HepG2 (cell line): ENCODE measurements around the gene XRCC1. TPM values are rescaled to one million over a fixed set of nuclear protein-coding genes. Genes with fewer than 3 reads are reported as not detected.

ENCODE experiments used
- ATAC-seq: fragments of 200-7000 bp; cut with Tn5 transposase; 3 replicates; pipeline ENCODE4 v1.9.1; 2020; ENCODE audit warnings: mild to moderate bottlenecking, moderate library complexity
- BruUV-seq: library from RNA; stranded (reverse); fragments of 400-500 nt; replicated peaks from 2 replicates; lab custom pipeline; 2021; lab: Mats Ljungman, UMichigan
- CTCF ChIA-PET: fragments of 300-600 bp; formaldehyde crosslinking; extraction: SDS; loops from one replicate; lab custom pipeline; 2021; ENCODE audit warnings: low total read pairs, inconsistent platforms, low intra/inter-chr PET ratio; lab: Yijun Ruan, JAX
- POLR2A ChIA-PET: fragments of 350-600 bp; sonication (Branson Sonifier 250); formaldehyde crosslinking; loops from one replicate; lab custom pipeline; 2020; ENCODE audit warnings: antibody characterized with exemption, inconsistent platforms; lab: Yijun Ruan, JAX
- DNase-seq: peaks from one replicate; pipeline ENCODE4 v3.0.0-alpha.2; 2015; ENCODE audit warnings: low spot score
- FAIRE-seq: peaks from 3 replicates; lab custom pipeline; 2011; peaks lifted over from hg19 to GRCh38; lab: Jason Lieb, UNC
- H2AFZ ChIP-seq: one replicate; pipeline ENCODE4 v1.6.1; 2011; ENCODE audit warnings: low read length, inconsistent platforms
- H3K27ac ChIP-seq: fragments of 300-600 bp; 3 replicates; pipeline ENCODE4 v1.8.0; 2011; ENCODE audit warnings: mixed run types, mild to moderate bottlenecking, mixed read lengths, low read length, inconsistent platforms; ENCODE audit not compliant: insufficient read depth; ENCODE audit errors: extremely low read length
- H3K27me3 ChIP-seq, 2 experiments: fragments of 200-600 bp in 1 of 2; 2 replicates in 1 of 2; 3 replicates in 1 of 2; pipeline versions ENCODE4 v1.6.0 to v1.8.0; 2011; ENCODE audit warnings: low read length in 2 of 2, mild to moderate bottlenecking in 2 of 2, moderate library complexity in 2 of 2, inconsistent platforms in 1 of 2; ENCODE audit not compliant: insufficient read depth in 2 of 2, control insufficient read depth in 1 of 2
- H3K36me3 ChIP-seq, 2 experiments: fragments of 200-600 bp in 1 of 2; replicated peaks in 1 of 2; 2 replicates in 1 of 2; 3 replicates in 1 of 2; pipeline versions ENCODE4 v1.5.1 to v1.8.0; 2011; ENCODE audit warnings: low read length in 2 of 2, inconsistent platforms in 1 of 2; ENCODE audit not compliant: insufficient read depth in 2 of 2, control insufficient read depth in 1 of 2
- H3K4me1 ChIP-seq: 2 replicates; pipeline ENCODE4 v1.5.1; 2012; ENCODE audit warnings: low read length, inconsistent platforms; ENCODE audit not compliant: insufficient read depth
- H3K4me2 ChIP-seq: 2 replicates; pipeline ENCODE4 v1.6.0; 2011; ENCODE audit warnings: low read depth, low read length, inconsistent platforms
- H3K4me3 ChIP-seq, 3 experiments: fragments of 200-600 bp in 1 of 3; sonication (generic), shearing (Covaris generic) in 1 of 3; replicated peaks in 1 of 3; 2 replicates each; pipeline ENCODE4 v1.5.1; 2011 to 2016; ENCODE audit warnings: low read length in 3 of 3, inconsistent platforms in 2 of 3, low read depth in 2 of 3, mild to moderate bottlenecking in 2 of 3, control low read depth in 1 of 3, mixed read lengths in 1 of 3; ENCODE audit not compliant: insufficient read depth in 1 of 3
- H3K79me2 ChIP-seq: one replicate; pipeline ENCODE4 v1.6.1; 2011; ENCODE audit warnings: low read length, inconsistent platforms; ENCODE audit not compliant: insufficient read depth
- H3K9ac ChIP-seq: 2 replicates; pipeline ENCODE4 v1.6.0; 2011; ENCODE audit warnings: mild to moderate bottlenecking, low read depth, low read length, inconsistent platforms; ENCODE audit not compliant: insufficient read depth
- H3K9me3 ChIP-seq: 2 replicates; pipeline ENCODE4 v1.5.1; 2012; ENCODE audit warnings: mild to moderate bottlenecking, low read length
- H4K20me1 ChIP-seq: 2 replicates; pipeline ENCODE4 v1.6.0; 2011; ENCODE audit warnings: inconsistent platforms, mild to moderate bottlenecking, low read length, moderate library complexity; ENCODE audit not compliant: insufficient read depth
- AGO1 ChIP-seq: fragments of 200-400 bp; formaldehyde crosslinking; IDR thresholded peaks from 2 replicates; pipeline ENCODE4 v1.6.1; 2017; ENCODE audit warnings: mild to moderate bottlenecking, low read depth, low read length, moderate library complexity; ENCODE audit not compliant: poor library complexity, severe bottlenecking
- AKAP8 ChIP-seq: sonication (generic); formaldehyde crosslinking; IDR thresholded peaks from 2 replicates; pipeline ENCODE4 v1.5.1; 2020; ENCODE audit warnings: mild to moderate bottlenecking, missing genetic modification reagents
- ARNT2 ChIP-seq: sonication (generic); formaldehyde crosslinking; IDR thresholded peaks from 2 replicates; pipeline ENCODE4 v1.8.0; 2022; ENCODE audit warnings: mild to moderate bottlenecking, low read depth, missing genetic modification reagents, moderate library complexity
- CHCHD3 ChIP-seq: sonication (generic); formaldehyde crosslinking; IDR thresholded peaks from 2 replicates; pipeline ENCODE4 v1.8.0; 2022; ENCODE audit warnings: mild to moderate bottlenecking, missing genetic modification reagents, moderate library complexity
- HNRNPLL ChIP-seq: fragments of 200-400 bp; formaldehyde crosslinking; IDR thresholded peaks from 2 replicates; pipeline ENCODE4 v1.6.1; 2017; ENCODE audit warnings: mild to moderate bottlenecking, low read depth, low read length; ENCODE audit not compliant: poor library complexity, severe bottlenecking
- ISX ChIP-seq: sonication (generic); formaldehyde crosslinking; conservative IDR thresholded peaks from 2 replicates; pipeline ENCODE4 v1.5.0; 2020; ENCODE audit warnings: missing genetic modification reagents
- KLF12 ChIP-seq: sonication (generic); formaldehyde crosslinking; IDR thresholded peaks from 2 replicates; pipeline ENCODE4 v1.4.0; 2020; ENCODE audit warnings: missing genetic modification reagents, borderline replicate concordance
- NCOR1 ChIP-seq: fragments of 200-600 bp; sonication (generic); IDR thresholded peaks from 2 replicates; pipeline ENCODE4 v1.7.0; 2017; ENCODE audit warnings: antibody characterized with exemption, low read length, borderline replicate concordance
- NR2F6 ChIP-seq, 2 experiments: IDR thresholded peaks; 2 replicates each; pipeline ENCODE4 v1.6.1; 2016; ENCODE audit warnings: antibody characterized with exemption in 1 of 2, mild to moderate bottlenecking in 1 of 2
- NRL ChIP-seq: sonication (generic); formaldehyde crosslinking; IDR thresholded peaks from 2 replicates; pipeline ENCODE4 v1.5.0; 2020; ENCODE audit warnings: missing genetic modification reagents, mild to moderate bottlenecking, moderate library complexity, borderline replicate concordance
- PHF8 ChIP-seq: sonication (generic); formaldehyde crosslinking; IDR thresholded peaks from 2 replicates; pipeline ENCODE4 v1.5.0; 2020; ENCODE audit warnings: missing genetic modification reagents
- SOX6 ChIP-seq, 2 experiments: fragments of 450-650 bp in 1 of 2; sonication (generic) in 1 of 2; formaldehyde crosslinking in 1 of 2; IDR thresholded peaks; 2 replicates each; pipeline versions ENCODE4 v1.4.0 to v1.6.1; 2017 to 2020; ENCODE audit warnings: antibody characterized with exemption in 1 of 2, mild to moderate bottlenecking in 1 of 2, missing genetic modification reagents in 1 of 2
- ZBTB38 ChIP-seq: sonication (generic); formaldehyde crosslinking; IDR thresholded peaks from 2 replicates; pipeline ENCODE4 v1.5.1; 2020; ENCODE audit warnings: mild to moderate bottlenecking, missing genetic modification reagents
- ZNF160 ChIP-seq: sonication (generic); formaldehyde crosslinking; IDR thresholded peaks from 2 replicates; pipeline ENCODE4 v1.8.0; 2022; ENCODE audit warnings: mild to moderate bottlenecking, inconsistent platforms, missing genetic modification reagents
- ZNF251 ChIP-seq: sonication (generic); formaldehyde crosslinking; IDR thresholded peaks from 2 replicates; pipeline ENCODE4 v1.9.0; 2021; ENCODE audit warnings: mild to moderate bottlenecking, missing genetic modification reagents
- ZNF333 ChIP-seq: sonication (generic); formaldehyde crosslinking; IDR thresholded peaks from 2 replicates; pipeline ENCODE4 v1.4.0; 2020; ENCODE audit warnings: mild to moderate bottlenecking, missing genetic modification reagents, borderline replicate concordance
- ZNF33B ChIP-seq: sonication (generic); formaldehyde crosslinking; IDR thresholded peaks from 2 replicates; pipeline ENCODE4 v1.5.1; 2020; ENCODE audit warnings: mild to moderate bottlenecking, missing genetic modification reagents
- ZNF468 ChIP-seq: sonication (generic); formaldehyde crosslinking; IDR thresholded peaks from 2 replicates; pipeline ENCODE4 v1.8.0; 2022; ENCODE audit warnings: mild to moderate bottlenecking, moderate library complexity, missing genetic modification reagents
- ZNF556 ChIP-seq: sonication (generic); formaldehyde crosslinking; IDR thresholded peaks from 2 replicates; pipeline ENCODE4 v1.4.0; 2020; ENCODE audit warnings: mild to moderate bottlenecking, missing genetic modification reagents, borderline replicate concordance
- ZNF652 ChIP-seq: IDR thresholded peaks from 2 replicates; pipeline ENCODE4 v1.6.1; 2016; ENCODE audit warnings: low read depth, borderline replicate concordance
- ZNF672 ChIP-seq: sonication (generic); formaldehyde crosslinking; IDR thresholded peaks from 2 replicates; pipeline ENCODE4 v1.8.1; 2022; ENCODE audit warnings: missing genetic modification reagents
- ZNF780A ChIP-seq: sonication (generic); formaldehyde crosslinking; IDR thresholded peaks from 2 replicates; pipeline ENCODE4 v1.8.0; 2022; ENCODE audit warnings: mild to moderate bottlenecking, missing genetic modification reagents, moderate library complexity
- ZNF788 ChIP-seq: sonication (generic); formaldehyde crosslinking; IDR thresholded peaks from 2 replicates; pipeline ENCODE4 v1.5.0; 2020; ENCODE audit warnings: mild to moderate bottlenecking, missing genetic modification reagents, borderline replicate concordance
- WGBS: methylation state at CpG from one replicate; pipeline ENCODE4 v1.1.6; 2017; ENCODE audit warnings: low lambda C conversion rate; 5-methylcytosine and 5-hydroxymethylcytosine counted together
- in situ Hi-C: cut with HindIII; loops from 2 replicates; pipeline ENCODE4 v1.10.0; 2017; ENCODE audit warnings: low pct_unique_long_range_greater_than_20kb; ENCODE audit not compliant: extremely low pct_ligation_motif_present
- intact Hi-C: fragments of 100-400 bp; cut with micrococcal nuclease; formaldehyde crosslinking; loops from one replicate; pipeline ENCODE4 v1.10.0; 2022; ENCODE audit not compliant: unreplicated experiment
- polyA plus RNA-seq, 8 experiments: library from polyadenylated mRNA; depleted of rRNA in 3 of 8; stranded (reverse) in 7 of 8; unstranded in 1 of 8; fragments of >200 nt; fragmentation: Illumina TruSeq in 4 of 8; extraction: Trizol in 4 of 8; gene quantifications; 2 replicates each; pipeline versions ENCODE4 v1.2.1 to v1.2.3, GENCODE V29; 2011 to 2016; ENCODE audit warnings: low read depth in 4 of 8, missing spikeins in 1 of 8, mixed read lengths in 1 of 8; ENCODE audit not compliant: insufficient read depth in 1 of 8
- total RNA-seq, 5 experiments: library from RNA; depleted of rRNA; stranded (reverse); fragments of >200 nt; fragmentation: Illumina TruSeq; extraction: Trizol; gene quantifications; 2 replicates each; pipeline ENCODE4 v1.2.3, GENCODE V29; 2016; ENCODE audit warnings: low read depth in 1 of 5
- TF ChIP-seq, protein P1 (sequence below): sonication (generic); formaldehyde crosslinking; conservative IDR thresholded peaks from 2 replicates; pipeline ENCODE4 v1.4.0; 2020; ENCODE audit warnings: missing genetic modification reagents

XRCC1 gene
- total and polyA plus RNA-seq, 2 of the 13 experiments (the other 11 are each of a cell fraction or from before 2014, with no cell fraction given) = 24.7 to 26.3 TPM

- peaks cover 27% of the 10 kb centered on the region for H3K79me2 ChIP-seq
- DNase-seq = no peak
- H3K36me3 ChIP-seq = peaks cover 6 to 22% of the 10 kb centered on the region in 2 experiments; a peak in 4 of 5 replicates
- in situ Hi-C loops = loop anchor here (5.0 kb wide), 1 partner anchor 57 kb away; no protein-coding TSS in a partner anchor
- H3K27ac ChIP-seq = peak overlapping the region; percentile 72
- 0% methylated on average over 6 of the region's 18 CpGs for WGBS
- TSS peak; percentile 85 for BruUV-seq
- ChIA-PET CTCF (interaction anchor here (2.4 kb wide), 1 partner anchor 56 kb away, joined by 12 read pairs; no protein-coding TSS in a partner anchor), POLR2A (interaction anchor here (0.8 to 2.4 kb wide), 11 partner anchors 10 to 159 kb away, joined by 3 to 20 read pairs (median 6); partner anchors contain the start of genes SMG9 and ZNF575)
- no peak for FAIRE-seq
- H3K4me2 ChIP-seq = peak overlapping the region; percentile 88
- H3K4me3 ChIP-seq = peak overlapping the region; percentile 74 to 90 (median 84)
- peaks cover 2% of the 10 kb centered on the region; the same call in 1 of the 2 replicates for H4K20me1 ChIP-seq
- H2AFZ ChIP-seq = no peak overlapping the region
- ATAC-seq = peak; percentile 49
- H3K4me1 ChIP-seq = peaks cover 21% of the 10 kb centered on the region
- H3K27me3 ChIP-seq = no peaks in the 10 kb centered on the region; a peak in 1 of 5 replicates
- H3K9me3 ChIP-seq = no peaks in the 10 kb centered on the region
- intact Hi-C loops = loop anchor here (10.0 kb wide), 1 partner anchor 71 kb away; the partner anchor contains the start of gene ETHE1
- peak overlapping the region; percentile 91 for H3K9ac ChIP-seq
- TF ChIP-seq ZNF468 = no peak
- TF ChIP-seq HNRNPLL = no peak
- no peak for TF ChIP-seq ZNF251 (CRISPR knock-in tag)
- no peak for TF ChIP-seq ZNF780A
- no peak for TF ChIP-seq SOX6 (IDR thresholded peaks at IDR 0.05)
- no peak for TF ChIP-seq SOX6 (CRISPR knock-in tag; IDR thresholded peaks at IDR 0.05)
- no peak; the same call in 1 of the 2 replicates for TF ChIP-seq PHF8 (CRISPR knock-in tag)
- no peak for TF ChIP-seq ZNF672
- TF ChIP-seq NR2F6 (IDR thresholded peaks at IDR 0.05) = no peak
- TF ChIP-seq NR2F6 (CRISPR knock-in tag; IDR thresholded peaks at IDR 0.05) = no peak
- no peak for TF ChIP-seq ZNF160
- TF ChIP-seq NRL (CRISPR knock-in tag) = no peak
- TF ChIP-seq CHCHD3 (CRISPR knock-in tag) = no peak
- no peak for TF ChIP-seq ARNT2
- no peak for TF ChIP-seq ZBTB38 (CRISPR knock-in tag)
- no peak for TF ChIP-seq ZNF788 (CRISPR knock-in tag)
- TF ChIP-seq ISX (CRISPR knock-in tag) = no peak
- TF ChIP-seq ZNF333 (CRISPR knock-in tag) = no peak
- TF ChIP-seq ZNF556 (CRISPR knock-in tag) = no peak
- TF ChIP-seq ZNF33B (CRISPR knock-in tag) = no peak
- TF ChIP-seq AKAP8 (CRISPR knock-in tag) = no peak
- TF ChIP-seq NCOR1 = no peak
- TF ChIP-seq AGO1 = no peak
- peak; percentile 17; the same call in 1 of the 2 replicates for TF ChIP-seq KLF12 (CRISPR knock-in tag)
- no peak for TF ChIP-seq ZNF652 (CRISPR knock-in tag)
- TF ChIP-seq, protein P1, sequence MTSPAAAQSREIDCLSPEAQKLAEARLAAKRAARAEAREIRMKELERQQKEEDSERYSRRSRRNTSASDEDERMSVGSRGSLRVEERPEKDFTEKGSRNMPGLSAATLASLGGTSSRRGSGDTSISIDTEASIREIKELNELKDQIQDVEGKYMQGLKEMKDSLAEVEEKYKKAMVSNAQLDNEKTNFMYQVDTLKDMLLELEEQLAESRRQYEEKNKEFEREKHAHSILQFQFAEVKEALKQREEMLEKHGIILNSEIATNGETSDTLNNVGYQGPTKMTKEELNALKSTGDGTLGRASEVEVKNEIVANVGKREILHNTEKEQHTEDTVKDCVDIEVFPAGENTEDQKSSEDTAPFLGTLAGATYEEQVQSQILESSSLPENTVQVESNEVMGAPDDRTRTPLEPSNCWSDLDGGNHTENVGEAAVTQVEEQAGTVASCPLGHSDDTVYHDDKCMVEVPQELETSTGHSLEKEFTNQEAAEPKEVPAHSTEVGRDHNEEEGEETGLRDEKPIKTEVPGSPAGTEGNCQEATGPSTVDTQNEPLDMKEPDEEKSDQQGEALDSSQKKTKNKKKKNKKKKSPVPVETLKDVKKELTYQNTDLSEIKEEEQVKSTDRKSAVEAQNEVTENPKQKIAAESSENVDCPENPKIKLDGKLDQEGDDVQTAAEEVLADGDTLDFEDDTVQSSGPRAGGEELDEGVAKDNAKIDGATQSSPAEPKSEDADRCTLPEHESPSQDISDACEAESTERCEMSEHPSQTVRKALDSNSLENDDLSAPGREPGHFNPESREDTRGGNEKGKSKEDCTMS (CRISPR knock-in tag) = no peak
Observed at GRCh38 chr19:43595605-43595998, 20.3 kb upstream of the XRCC1 start.
